Raji (cell line): Measurements from ENCODE around the gene POU2F3.

ENCODE experiments used
- POLR2A ChIP-seq: IDR thresholded peaks from 2 replicates; pipeline ENCODE4 v1.6.1; 2011; ENCODE audit warnings: low read depth, low read length, control low read depth; ENCODE audit not compliant: insufficient read depth

POU2F3 gene

DNA sequence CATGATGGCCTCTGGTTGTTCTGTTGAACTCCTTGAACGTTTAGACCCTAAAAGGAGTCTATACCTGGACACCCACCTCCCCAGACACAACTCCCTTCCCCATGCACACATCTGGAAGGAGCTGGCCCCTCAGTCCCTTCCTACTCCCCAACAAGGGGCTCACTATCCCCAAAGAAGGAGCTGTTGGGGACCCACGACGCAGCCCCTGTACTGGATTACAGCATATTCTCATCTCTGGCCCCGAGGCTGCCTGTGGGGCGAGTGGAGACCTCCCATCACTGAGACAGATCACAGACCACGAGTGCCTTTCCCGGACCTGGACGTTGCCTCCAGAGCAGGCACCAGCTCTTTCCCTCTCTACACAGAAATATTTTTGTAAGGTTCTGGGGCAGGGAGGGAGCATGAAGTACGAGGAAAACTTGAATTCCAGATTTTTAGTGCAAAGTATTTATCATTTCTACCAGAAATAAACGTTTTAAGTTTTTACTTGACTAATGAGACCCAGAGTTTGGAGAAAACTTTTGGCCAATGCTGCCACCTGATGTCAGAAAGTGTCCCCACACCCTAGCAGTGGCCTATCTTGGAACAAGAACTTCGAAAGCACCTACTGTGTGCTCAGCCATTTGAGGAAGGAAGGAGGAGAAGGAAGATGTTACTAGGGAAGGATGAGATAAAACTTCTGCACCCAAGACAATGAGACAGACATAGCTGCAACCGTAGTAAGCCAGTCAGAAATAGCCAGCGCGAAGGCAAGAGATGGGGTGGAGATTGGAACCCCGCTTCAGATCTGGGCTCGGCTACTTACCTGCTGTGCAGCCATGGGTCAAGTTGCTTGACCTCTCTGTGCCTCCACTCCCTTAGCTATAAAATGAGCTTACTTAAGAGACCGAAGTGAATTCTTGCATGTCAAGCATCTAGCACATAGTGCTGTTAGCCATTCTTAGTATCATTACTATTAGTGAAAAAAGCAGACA is 10.2 kb upstream of the POU2F3 start:
- TF ChIP-seq POLR2A: no peak

DNA sequence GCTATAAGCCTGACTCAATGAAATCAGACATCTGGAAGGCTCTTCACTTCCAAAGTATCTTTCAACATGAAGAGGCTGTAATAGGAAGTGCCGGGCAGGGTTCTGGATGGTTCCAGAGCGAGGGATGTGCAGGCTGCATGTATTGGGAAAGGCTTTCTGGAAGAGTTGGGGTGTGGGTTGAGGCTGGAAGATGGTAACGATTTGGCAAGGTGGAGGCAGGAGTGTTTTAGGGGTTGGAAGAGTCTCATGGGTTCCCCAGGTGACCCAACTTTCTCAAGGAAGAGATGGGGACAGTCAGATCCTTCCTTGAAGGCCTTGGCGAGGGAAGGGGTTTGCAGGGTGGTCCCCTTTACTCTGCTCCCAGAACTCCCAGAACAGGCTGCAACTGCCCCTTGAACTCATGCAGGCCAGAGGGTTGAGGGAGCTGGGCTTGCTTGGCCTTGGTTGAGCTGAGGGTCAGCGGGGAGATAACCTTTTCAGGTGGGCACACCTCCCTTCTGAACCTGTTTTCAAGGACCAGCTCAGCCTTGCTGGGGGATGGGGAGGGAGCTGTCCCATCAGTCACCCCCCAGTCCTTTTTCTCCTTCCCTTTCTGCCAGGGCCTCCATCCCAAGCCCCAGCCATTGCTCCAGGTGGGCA is 9.4 kb upstream of the POU2F3 start:
- no peak for TF ChIP-seq POLR2A

DNA sequence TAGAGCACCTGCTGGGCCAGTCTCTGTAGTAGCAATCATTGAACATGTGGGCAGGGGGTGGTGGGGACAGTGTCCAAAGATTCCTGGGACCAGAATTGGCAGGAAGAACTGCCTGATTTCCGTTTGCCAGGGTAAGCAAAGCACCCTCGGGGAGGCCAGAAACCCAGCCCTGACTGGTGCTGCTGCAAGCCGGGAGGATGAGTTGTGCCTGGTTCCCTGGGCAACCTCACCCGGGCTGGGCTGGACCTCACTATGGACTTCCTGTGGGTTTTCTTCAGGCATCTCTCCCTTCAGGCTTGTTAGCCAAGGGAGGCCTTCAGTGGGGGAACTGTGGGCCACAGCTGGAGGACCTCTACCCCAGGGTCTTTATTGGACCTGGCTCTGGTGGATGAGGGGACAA is 8.0 kb upstream of the POU2F3 start:
- TF ChIP-seq POLR2A: no peak

DNA sequence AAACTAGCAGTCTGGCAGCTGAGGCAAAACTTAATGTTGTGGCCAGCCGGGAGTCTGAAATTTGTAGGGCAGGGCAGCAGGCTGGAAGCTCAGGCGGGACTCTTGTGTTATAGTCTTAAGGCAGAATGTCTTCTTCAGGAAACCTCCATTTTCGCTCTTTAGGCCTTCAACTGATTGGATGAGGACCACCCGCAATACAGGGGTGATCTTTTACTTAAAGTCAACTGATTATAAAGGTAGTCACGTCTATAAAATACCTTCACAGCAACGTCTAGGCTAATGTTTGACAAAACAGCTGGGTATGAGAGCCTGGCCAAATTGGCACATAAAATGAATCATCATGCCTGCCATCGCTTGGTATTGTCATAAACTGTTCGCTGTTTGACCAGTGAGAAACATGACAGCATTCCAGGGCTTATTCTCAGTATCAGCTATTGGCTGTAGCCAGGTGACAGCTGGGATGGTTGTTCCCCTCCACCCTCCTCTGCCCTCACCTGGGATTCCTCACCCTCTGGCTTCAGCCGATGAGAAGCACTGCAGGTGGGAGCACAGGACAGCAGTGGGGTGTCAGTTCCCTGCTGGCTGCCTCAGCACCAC is 6.6 kb upstream of the POU2F3 start:
- TF ChIP-seq POLR2A: no peak

DNA sequence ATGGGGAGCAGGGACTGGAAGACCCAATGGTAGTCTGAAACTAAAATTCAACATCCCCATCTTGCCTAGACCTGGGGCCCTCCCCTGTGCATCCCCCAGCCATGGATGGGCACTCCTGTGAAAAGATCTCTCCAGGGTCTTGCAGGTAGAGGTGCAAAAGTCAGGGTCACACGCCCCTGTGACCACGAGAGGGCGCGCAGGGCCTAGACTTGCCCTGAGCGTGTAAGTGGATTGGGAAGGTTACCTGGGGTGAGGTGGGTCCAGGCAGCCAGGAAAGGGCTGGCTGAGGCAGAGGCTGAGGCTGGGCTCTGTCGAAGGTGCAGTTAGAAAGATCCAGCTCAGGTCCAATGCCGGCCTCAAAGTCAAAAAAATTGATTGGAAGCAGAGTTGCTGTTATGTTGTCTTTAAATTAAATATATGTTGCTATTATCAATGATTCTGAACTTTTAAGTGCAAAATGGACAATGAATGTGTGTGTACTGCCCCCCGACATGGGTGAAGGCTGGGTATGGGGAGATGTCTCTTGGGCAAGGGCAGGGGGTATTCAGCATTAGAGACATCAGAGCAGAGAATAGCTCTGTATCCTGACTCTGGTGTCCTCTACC is 4.8 kb upstream of the POU2F3 start:
- TF ChIP-seq POLR2A: no peak

DNA sequence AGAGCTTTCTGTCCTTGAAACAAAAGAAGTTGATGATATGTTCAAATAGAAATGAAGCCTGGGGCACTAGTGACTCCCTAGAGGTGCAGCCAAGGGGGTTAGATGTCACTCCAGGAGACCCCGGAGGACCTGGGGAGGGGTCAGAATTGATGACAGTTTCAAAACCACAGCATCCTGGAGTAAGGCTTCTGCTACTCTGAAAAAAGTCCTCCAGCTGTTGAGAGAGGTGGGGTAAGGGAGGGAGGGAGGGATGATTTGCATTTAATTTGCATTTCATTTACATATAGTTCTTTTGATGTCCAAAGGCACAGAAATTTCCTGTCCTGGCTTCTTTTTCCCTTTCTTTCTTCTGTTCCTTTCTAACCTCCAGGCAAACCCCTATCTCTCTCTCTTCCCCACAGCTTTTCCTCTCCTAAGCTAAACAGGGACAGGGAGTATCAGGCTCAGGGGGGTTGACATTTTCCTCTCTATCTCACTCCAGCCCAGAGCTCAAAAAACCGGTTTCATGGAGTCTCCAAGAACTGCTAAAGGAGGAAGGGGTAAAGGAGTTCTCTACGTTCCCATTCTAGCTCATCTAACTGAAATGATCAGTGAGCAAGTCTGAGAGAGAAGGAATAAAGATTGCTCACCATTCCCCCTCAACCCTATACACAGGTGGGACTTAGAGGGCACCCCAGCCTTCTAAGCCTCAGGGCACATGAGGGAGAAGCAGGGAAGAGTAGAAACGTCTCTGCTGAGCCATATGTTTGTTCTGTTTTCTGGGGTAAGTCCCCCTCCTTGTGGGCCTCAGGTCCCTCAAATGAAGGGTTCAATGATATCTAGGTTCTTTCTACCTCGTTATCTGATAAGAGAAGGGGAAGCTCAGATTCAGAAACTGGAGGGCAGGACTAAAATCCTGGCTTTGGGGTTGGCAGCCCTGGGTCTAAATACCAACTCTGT is 3.5 kb upstream of the POU2F3 start:
- TF ChIP-seq POLR2A: no peak

DNA sequence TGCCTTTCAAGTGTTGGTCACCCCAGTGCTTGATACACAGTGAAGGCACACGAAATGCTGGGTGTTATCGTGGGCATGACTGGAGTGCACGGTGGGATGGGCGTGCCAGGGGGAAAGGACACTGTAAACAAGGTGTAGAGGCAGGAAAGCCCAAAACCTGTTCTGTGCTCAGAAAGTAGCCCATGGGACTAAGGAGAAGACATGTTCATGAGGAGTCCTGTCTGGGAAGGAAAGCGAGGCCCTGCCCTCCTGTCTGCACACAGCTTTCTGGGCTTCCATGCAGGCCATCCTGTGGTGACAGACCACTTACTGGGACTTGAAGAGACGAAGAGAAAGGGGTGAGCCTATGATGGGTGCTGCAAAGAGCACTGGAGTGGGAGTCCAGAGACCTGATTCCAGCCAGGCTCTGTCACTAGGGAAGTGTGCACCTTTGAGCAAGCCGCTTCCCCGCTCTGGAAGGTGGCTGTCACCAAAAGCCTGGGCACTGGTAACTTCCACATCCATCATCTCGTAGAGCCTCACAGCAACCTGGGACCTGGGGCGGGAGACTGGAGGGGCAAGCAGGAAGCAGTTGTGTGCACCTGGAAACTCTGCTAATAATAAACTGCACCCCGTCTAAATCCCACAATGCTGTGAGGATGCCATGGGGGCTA is 846 bp upstream of the POU2F3 start:
- no peak for TF ChIP-seq POLR2A

DNA sequence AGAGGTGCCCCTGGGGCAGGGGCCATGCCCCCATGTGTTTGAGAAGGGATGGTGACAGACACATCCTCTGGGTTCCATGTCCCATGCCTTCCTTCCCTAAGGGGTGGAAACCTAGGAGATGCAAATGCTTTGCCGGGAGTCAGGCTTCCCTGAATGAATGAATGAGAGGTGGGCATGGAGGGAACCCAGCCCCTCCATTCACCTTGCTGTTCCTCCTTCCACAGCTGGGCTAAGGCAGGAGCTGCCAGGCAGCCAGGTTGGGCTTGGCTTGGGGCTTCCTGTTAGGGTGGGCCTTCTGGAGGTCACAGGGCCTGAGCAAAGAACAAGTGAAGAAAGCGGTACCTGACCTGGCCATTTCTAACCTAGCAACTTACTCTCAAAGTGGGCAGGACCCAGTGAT is 926 bp downstream of the POU2F3 start:
- TF ChIP-seq POLR2A: no peak

DNA sequence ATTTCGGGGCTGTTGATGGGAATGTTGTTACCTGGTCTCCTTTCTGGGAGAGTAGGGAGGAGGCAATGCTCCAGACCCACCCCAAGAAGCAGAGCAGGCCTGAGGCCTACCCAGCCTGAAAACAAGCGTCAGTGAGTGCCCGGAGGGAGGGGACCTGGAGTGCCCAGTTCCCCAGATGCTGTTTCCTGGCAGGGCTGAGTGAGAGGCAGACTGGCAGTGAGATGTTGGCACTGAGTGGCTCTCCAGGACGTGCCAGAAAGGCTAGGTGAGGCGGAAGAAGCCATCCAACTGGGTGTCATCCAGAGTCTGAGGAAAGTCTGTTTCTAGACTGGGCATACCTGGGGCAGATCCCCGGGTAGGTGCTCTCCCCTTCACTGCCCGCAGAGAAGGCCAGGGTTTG is 1.3 kb downstream of the POU2F3 start:
- no peak for TF ChIP-seq POLR2A

DNA sequence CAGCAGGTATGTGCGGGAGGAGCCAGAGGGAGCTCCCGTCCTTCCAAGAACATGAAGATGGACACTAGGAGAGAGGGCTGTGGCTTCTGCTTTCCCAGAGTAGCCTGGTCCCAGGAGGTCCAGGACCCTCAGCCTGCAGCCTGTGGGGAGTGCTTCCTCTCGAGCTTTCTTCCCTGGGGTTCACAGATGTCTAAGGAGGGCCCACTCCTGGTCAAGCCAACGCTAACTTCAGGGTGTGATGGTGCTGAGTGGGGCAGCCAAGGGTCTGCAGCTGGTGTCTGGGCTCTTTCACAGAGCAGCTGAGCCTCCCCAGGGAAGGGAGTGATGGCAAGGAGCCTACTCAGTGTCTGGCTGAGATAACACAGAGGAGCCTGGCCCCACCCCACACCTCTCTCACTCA is 3.3 kb downstream of the POU2F3 start:
- no peak for TF ChIP-seq POLR2A

DNA sequence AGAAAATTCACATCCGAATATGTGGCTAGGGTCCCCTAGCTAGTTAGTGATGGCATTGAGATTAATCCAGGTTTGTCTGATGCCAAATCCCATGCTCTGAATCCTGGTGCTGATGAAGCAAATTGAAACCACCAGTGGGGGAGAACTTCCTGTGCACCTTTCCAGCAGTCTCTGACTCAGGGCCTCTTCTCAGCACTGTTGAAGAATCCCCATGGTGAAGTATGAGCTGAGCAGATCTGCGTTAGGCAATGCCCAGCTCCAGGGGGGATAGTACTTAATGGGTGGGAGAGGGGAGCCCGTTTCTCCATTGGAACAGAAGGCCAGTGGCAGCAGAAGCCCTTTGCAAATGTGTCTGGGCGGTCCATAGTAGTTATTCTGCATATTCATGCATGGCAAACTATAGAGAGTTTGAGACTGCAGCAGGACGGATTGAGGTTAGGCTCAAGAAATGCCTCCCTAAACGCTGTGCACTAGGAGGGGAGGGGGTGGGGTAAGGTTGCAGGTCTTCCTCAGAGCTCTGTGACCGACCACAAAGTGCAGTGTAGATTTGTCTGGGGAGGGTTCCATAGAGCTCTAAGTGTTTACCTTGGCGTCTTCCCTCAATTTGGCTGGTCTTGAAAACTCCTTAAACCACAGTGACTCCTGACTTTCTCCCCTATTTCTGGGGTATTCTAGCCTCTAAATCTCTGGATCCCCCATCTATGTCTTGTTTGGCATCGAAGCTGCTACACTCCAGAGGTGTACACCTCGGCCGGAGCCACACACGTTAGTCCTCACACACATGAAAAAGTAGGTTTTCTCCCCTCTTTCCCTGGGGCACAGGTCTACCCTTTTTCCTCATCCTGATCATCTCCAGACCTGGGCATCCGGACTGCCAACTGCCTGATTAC is 4.8 kb downstream of the POU2F3 start:
- TF ChIP-seq POLR2A: no peak

DNA sequence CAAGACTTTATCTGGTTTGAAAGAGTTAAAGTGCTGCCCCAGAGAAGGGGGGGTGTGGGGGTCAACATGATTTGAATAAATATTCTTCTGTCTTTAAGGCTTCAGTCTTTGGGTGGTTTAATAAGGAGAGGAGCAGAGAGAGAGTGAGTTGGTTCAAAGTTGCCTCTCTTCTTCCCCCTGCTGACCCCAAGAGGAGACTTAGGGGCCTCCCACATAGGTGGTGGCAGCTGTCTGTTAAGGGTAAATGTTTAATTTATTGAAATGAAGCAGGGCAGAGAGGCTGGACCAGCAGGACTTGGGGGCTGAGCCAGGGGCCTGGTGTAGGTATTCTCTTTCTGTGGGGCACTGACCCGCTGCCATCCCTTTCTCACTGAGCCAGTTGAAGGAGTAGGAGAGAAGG is 5.5 kb downstream of the POU2F3 start:
- no peak for TF ChIP-seq POLR2A

DNA sequence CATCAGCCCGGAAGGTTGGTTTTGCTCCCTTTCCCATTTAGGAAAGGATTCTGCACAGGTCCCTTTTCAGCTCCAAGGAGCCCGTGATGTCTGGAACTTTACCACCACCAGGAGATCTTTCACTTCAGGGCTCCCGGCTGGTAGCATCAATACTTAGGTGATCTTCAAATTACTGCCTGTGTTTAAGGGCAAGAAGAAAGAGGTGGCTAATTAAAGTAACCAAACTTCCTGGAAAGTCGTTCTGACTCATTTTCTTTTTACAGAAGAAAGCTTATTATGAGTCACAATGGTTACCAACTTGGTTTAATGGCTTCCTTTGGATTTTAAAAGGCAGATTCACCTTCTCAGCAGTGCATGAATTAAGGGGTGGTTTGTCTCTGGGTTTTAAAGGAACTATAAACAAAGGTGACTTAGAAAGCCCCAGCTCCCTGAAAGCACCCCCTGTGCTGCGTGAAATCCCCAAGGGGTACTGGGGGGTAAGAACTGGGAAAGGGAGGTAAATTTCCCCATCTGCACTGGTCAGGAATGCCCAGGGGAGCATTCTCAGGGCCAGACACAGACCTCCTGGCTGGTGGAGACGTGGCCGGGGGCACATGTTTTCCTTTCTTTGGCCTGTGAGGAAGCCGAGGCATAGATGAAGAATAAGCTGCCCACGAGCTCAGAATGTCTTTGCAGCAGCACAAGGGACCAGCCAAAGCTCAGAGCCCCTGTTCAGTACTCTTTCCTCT is 8.8 kb downstream of the POU2F3 start:
- TF ChIP-seq POLR2A: no peak
